Spleen (tissue), 7 donors: ENCODE measurements around the gene ANKRD16.

ENCODE experiments used
- CTCF ChIP-seq, 11 experiments: fragments of 200-600 bp in 7 of 11; fragments of 450-650 bp in 4 of 11; sonication (generic) in 4 of 11; IDR thresholded peaks in 8 of 11; conservative IDR thresholded peaks in 3 of 11; 1 replicate in 7 of 11; 2 replicates in 4 of 11; pipeline versions ENCODE4 v1.4.0 to v1.8.0; 2016 to 2021; ENCODE audit warnings: antibody characterized with exemption in 11 of 11, inconsistent platforms in 4 of 11, mild to moderate bottlenecking in 1 of 11
- POLR2AphosphoS5 ChIP-seq, 3 donors: sonication (generic); formaldehyde crosslinking; IDR thresholded peaks; one replicate each; pipeline ENCODE4 v1.5.1; 2017; ENCODE audit warnings: antibody characterized with exemption in 3 of 3
- donor health status: DM: no; HTN: no; CAD: no; lungs with moderate emphysema.
- donor health status: DM: no; HTN: no; CAD: no.
- donor health status: DM: no; HTN: no; CAD: no.

DNA sequence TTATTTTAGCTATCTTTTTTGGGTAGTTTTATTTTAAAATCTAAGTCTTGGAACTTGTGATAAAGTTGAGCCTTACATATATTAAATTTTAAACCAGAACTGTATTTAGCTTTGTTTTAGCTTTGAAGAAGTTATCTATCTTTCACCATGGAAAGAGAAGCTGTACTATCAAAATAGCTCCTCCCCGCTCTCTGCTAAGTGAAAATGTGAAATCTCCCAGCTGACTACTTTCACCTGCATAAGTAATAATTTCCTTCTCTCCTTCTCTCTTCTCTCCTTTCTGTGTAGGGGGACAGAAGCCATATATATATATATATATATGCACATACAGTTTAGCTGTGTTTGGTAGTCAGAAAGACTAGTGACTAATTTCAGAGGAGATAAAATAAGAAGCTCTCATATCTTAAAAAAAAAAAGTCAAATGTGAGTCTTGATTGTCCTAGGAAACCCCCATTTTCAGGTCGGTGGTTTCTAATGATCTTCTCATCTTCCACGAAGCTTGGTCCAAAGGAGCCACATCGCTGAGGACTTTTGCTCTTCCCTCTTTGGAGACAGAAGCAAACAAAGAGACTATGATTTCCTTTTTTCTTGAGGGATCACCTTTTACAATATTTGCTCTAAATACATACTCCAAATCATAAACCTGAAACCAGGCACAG lies 45.9 kb downstream of the ANKRD16 start:
- no peak for TF ChIP-seq CTCF (IDR thresholded peaks at IDR 0.05 in 8 of 11, conservative IDR thresholded peaks at IDR 0.05 in 3 of 11)
- no peak for TF ChIP-seq POLR2AphosphoS5 (IDR thresholded peaks at IDR 0.05)
